GM12801 (cell line): ENCODE results near the gene NME3.

Source experiments
- CTCF ChIP-seq: IDR thresholded peaks from one replicate; pipeline ENCODE4 v1.5.1; 2011; ENCODE audit warnings: control low read depth; ENCODE audit not compliant: insufficient read length; ENCODE audit errors: extremely low read depth

Gene NME3

GRCh38 chr16:1771188-1771863, at the start of gene NME3:
Gene NME3, minus strand, starts transcription at chr16:1771543. Its CDS starts 9 bp downstream, at chr16:1771534.
- no peak for TF ChIP-seq CTCF

- no peak for TF ChIP-seq CTCF
Measured at GRCh38 chr16:1820946-1821290, 49.6 kb upstream of the NME3 start.

- no peak for TF ChIP-seq CTCF
Measured at GRCh38 chr16:1820096-1820945, 49.0 kb upstream of the NME3 start.

- TF ChIP-seq CTCF, result no peak
Measured at GRCh38 chr16:1819611-1820010, 48.3 kb upstream of the NME3 start.

- no peak for TF ChIP-seq CTCF
Measured at GRCh38 chr16:1818873-1819525, 47.7 kb upstream of the NME3 start.

GRCh38 chr16:1818204-1818872, 47.0 kb upstream of the NME3 start:
- TF ChIP-seq CTCF, result no peak

GRCh38 chr16:1817716-1818115, 46.4 kb upstream of the NME3 start:
- TF ChIP-seq CTCF, result no peak
